GM23248 (cell line): ENCODE results near the gene MEGF11. TPM values are rescaled to one million over a fixed set of nuclear protein-coding genes. Genes with fewer than 3 reads are reported as not detected.
"Not testable (repeated sequence)": the region's sequence is repeated elsewhere in the genome, so short reads cannot be mapped to it uniquely, and the experiment has no call there.

Source experiments
- DNase-seq: peaks from one replicate; pipeline ENCODE4 v3.0.0-alpha.2; 2015
- H2AFZ ChIP-seq: fragments of 200-600 bp; sonication (generic); 2 replicates; pipeline ENCODE4 v1.6.1; 2016; ENCODE audit warnings: antibody characterized with exemption
- H3F3A ChIP-seq: fragments of 200-600 bp; sonication (generic); 2 replicates; pipeline ENCODE4 v1.6.1; 2016; ENCODE audit warnings: mild to moderate bottlenecking, antibody characterized with exemption, mixed run types; ENCODE audit not compliant: insufficient read depth
- H3K27ac ChIP-seq: fragments of 200-600 bp; sonication (generic); 2 replicates; pipeline ENCODE4 v1.5.1; 2016; ENCODE audit warnings: mild to moderate bottlenecking
- H3K27me3 ChIP-seq: fragments of 200-600 bp; sonication (generic); replicated peaks from 2 replicates; pipeline ENCODE4 v1.6.1; 2016; ENCODE audit warnings: mild to moderate bottlenecking; ENCODE audit not compliant: insufficient read depth
- H3K36me3 ChIP-seq: fragments of 200-600 bp; sonication (generic); 2 replicates; pipeline ENCODE4 v1.6.1; 2016; ENCODE audit warnings: low read depth, mild to moderate bottlenecking
- H3K4me1 ChIP-seq: fragments of 200-600 bp; sonication (generic); 2 replicates; pipeline ENCODE4 v1.6.1; 2016; ENCODE audit warnings: mild to moderate bottlenecking; ENCODE audit not compliant: insufficient read depth
- H3K4me2 ChIP-seq: fragments of 200-600 bp; sonication (generic); one replicate; pipeline ENCODE4 v1.6.1; 2016; ENCODE audit warnings: mild to moderate bottlenecking; ENCODE audit not compliant: unreplicated experiment
- H3K4me3 ChIP-seq: fragments of 200-600 bp; sonication (generic); 2 replicates; pipeline ENCODE4 v1.5.1; 2016; ENCODE audit warnings: mild to moderate bottlenecking
- H3K79me2 ChIP-seq: fragments of 200-600 bp; sonication (generic); 2 replicates; pipeline ENCODE4 v1.6.1; 2016; ENCODE audit warnings: mild to moderate bottlenecking; ENCODE audit not compliant: insufficient read depth
- H3K9ac ChIP-seq: fragments of 200-600 bp; sonication (generic); 2 replicates; pipeline ENCODE4 v1.6.1; 2016; ENCODE audit warnings: mild to moderate bottlenecking
- H3K9me2 ChIP-seq: fragments of 200-600 bp; sonication (generic); 2 replicates; pipeline ENCODE4 v1.6.1; 2016; ENCODE audit warnings: mixed run types, mild to moderate bottlenecking, moderate library complexity; ENCODE audit not compliant: insufficient read depth
- H3K9me3 ChIP-seq: fragments of 200-600 bp; sonication (generic); one replicate; pipeline ENCODE4 v1.6.1; 2017; ENCODE audit warnings: low read depth
- H4K20me1 ChIP-seq: fragments of 200-600 bp; sonication (generic); 2 replicates; pipeline ENCODE4 v1.6.0; 2016; ENCODE audit not compliant: insufficient read depth
- EZH2 ChIP-seq: fragments of 200-600 bp; sonication (generic); IDR thresholded peaks from 2 replicates; pipeline ENCODE4 v1.6.1; 2018; ENCODE audit warnings: antibody characterized with exemption, mild to moderate bottlenecking; ENCODE audit not compliant: insufficient read depth, poor library complexity, severe bottlenecking
- EZH2phosphoT487 ChIP-seq: fragments of 200-600 bp; sonication (generic); IDR thresholded peaks from 2 replicates; pipeline ENCODE4 v1.6.1; 2018; ENCODE audit warnings: antibody characterized with exemption, moderate library complexity, mild to moderate bottlenecking, low read depth; ENCODE audit not compliant: insufficient read depth
- WGBS, 2 experiments: methylation state at CpG; one replicate each; pipeline ENCODE4 v1.1.6; 2015 to 2017; ENCODE audit warnings: low lambda C conversion rate in 2 of 2, low coverage in 1 of 2; ENCODE audit errors: missing lambda C conversion rate in 2 of 2; 5-methylcytosine and 5-hydroxymethylcytosine counted together
- in situ Hi-C: fragments of 300-500 bp; cut with MboI; formaldehyde crosslinking; loops from 2 replicates; pipeline ENCODE4 v1.15.0; 2020
- polyA plus RNA-seq: library from polyadenylated mRNA; unstranded; fragments of >200 nt; fragmentation: Nextera tagmentation; extraction: Ambion mirVana; gene quantifications from 2 replicates; pipeline ENCODE4 v1.2.1, GENCODE V29; 2016
- total RNA-seq: library from RNA; depleted of rRNA; stranded (reverse); fragments of >200 nt; shearing (Covaris generic); gene quantifications from 2 replicates; pipeline ENCODE4 v1.2.3, GENCODE V29; 2014

MEGF11 gene
- total and polyA plus RNA-seq, 2 experiments from 2014 or later = 0.14 TPM; not detected in 1

DNA sequence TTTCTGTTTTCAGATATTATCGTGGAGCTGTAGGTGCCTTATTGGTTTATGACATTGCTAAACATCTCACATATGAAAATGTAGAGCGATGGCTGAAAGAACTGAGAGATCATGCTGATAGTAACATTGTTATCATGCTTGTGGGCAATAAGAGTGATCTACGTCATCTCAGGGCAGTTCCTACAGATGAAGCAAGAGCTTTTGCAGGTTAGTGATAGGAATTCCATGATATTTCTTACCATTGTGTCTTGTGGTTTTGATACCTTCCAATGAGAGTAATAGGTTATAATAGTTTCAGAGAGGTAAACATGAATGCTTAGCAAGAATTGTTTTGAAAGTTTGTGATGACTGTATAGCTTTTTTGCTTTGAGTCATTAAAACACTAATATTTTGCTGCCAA is 375.8 kb downstream of the MEGF11 start:
- no peak overlapping the region for H2AFZ ChIP-seq
- H4K20me1 ChIP-seq = 0 out of 2 replicates have a peak, but pooled peaks cover 11% of the 10 kb centered on the region
- in situ Hi-C loops = no loop called here
- TF ChIP-seq EZH2phosphoT487 (no peak), EZH2 (no peak)
- peaks cover 98% of the 10 kb centered on the region for H3K79me2 ChIP-seq
- no peaks in the 10 kb centered on the region for H3K9me2 ChIP-seq
- H3K4me3 ChIP-seq = no peak overlapping the region
- no peak overlapping the region for H3K4me2 ChIP-seq
- no peaks in the 10 kb centered on the region for H3K27me3 ChIP-seq
- no peak for DNase-seq
- H3K9ac ChIP-seq = no peak overlapping the region
- no peak overlapping the region for H3K27ac ChIP-seq
- H3K36me3 ChIP-seq = peaks cover 44% of the 10 kb centered on the region
- peaks cover 4% of the 10 kb centered on the region for H3K4me1 ChIP-seq
- 92 to 95% methylated on average over 3 of the region's 3 CpGs for WGBS, 2 experiments
- peaks cover 5% of the 10 kb centered on the region; the same call in 1 of the 2 replicates for H3F3A ChIP-seq
- no peaks in the 10 kb centered on the region for H3K9me3 ChIP-seq

GRCh38 chr15:65875458-65875857 is 378.1 kb downstream of the MEGF11 start:
- H3K9ac ChIP-seq = no peak overlapping the region
- H3F3A ChIP-seq = peaks cover 24% of the 10 kb centered on the region
- H3K9me2 ChIP-seq = no peaks in the 10 kb centered on the region
- H3K9me3 ChIP-seq = no peaks in the 10 kb centered on the region
- peaks cover 33% of the 10 kb centered on the region for H3K36me3 ChIP-seq
- no peak overlapping the region for H2AFZ ChIP-seq
- peaks cover 100% of the 10 kb centered on the region for H3K79me2 ChIP-seq
- TF ChIP-seq EZH2phosphoT487 (no peak), EZH2 (no peak)
- DNase-seq = no peak
- H3K4me3 ChIP-seq = no peak overlapping the region
- 97 to 100% methylated on average over 1 of the region's 1 CpG for WGBS, 2 experiments
- H3K4me1 ChIP-seq = peaks cover 16% of the 10 kb centered on the region
- in situ Hi-C loops = no loop called here
- H3K27ac ChIP-seq = no peak overlapping the region
- H3K27me3 ChIP-seq = no peaks in the 10 kb centered on the region
- H4K20me1 ChIP-seq = 0 out of 2 replicates have a peak, but pooled peaks cover 11% of the 10 kb centered on the region
- no peak overlapping the region for H3K4me2 ChIP-seq

DNA sequence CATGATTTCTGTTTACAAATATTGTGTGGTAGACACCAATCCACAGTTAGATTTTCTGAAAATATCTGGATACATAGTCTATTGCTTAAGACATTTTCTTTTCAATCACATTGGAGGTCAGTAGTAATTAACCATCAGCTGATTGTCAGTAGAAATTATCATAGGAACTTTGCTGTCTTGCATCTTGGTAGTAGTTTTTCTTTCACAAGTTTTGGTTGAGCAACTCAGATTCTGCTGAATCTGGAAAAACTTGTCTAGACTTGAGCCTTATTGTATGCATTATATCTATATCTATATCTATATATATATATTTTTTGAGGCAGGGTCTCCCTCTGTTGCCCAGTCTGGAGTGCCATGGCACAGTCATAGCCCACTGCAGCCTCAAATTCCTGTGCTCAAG is 380.3 kb downstream of the MEGF11 start:
- peak overlapping the region; percentile 18 for H3K27ac ChIP-seq
- no peaks in the 10 kb centered on the region for H3K9me2 ChIP-seq
- H3K4me2 ChIP-seq = peak overlapping the region; percentile 21
- no peak for DNase-seq
- H3K79me2 ChIP-seq = peaks cover 89% of the 10 kb centered on the region
- H3K36me3 ChIP-seq = peaks cover 15% of the 10 kb centered on the region
- H3K4me1 ChIP-seq = peaks cover 16% of the 10 kb centered on the region
- no peaks in the 10 kb centered on the region for H3K9me3 ChIP-seq
- in situ Hi-C loops = no loop called here
- H3K27me3 ChIP-seq = no peaks in the 10 kb centered on the region
- no peak overlapping the region for H2AFZ ChIP-seq
- H3K4me3 ChIP-seq = no peak overlapping the region
- no peak for TF ChIP-seq EZH2phosphoT487
- TF ChIP-seq EZH2 = no peak
- no peak overlapping the region for H3K9ac ChIP-seq
- peaks cover 29% of the 10 kb centered on the region for H3F3A ChIP-seq
- H4K20me1 ChIP-seq = 0 out of 2 replicates have a peak, but pooled peaks cover 11% of the 10 kb centered on the region

DNA sequence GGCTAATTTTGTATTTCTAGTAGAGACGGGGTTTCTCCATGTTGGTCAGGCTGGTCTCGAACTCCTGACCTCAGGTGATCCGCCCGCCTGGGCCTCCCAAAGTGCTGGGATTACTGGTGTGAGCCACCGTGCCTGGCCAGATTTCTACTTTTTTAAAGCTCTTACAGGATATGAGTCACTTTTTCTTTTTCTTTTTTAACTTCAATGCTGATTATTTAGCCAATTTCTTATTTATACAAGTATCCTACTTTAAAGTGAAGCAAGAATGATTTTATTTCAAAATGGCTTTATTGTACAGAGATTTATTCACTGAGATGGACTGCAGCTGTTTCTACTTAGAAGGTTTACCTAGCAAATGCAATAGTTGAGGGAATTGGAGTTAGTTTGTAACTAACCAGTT is 381.0 kb downstream of the MEGF11 start:
- 82 to 83% methylated on average over 5 of the region's 5 CpGs for WGBS, 2 experiments

DNA sequence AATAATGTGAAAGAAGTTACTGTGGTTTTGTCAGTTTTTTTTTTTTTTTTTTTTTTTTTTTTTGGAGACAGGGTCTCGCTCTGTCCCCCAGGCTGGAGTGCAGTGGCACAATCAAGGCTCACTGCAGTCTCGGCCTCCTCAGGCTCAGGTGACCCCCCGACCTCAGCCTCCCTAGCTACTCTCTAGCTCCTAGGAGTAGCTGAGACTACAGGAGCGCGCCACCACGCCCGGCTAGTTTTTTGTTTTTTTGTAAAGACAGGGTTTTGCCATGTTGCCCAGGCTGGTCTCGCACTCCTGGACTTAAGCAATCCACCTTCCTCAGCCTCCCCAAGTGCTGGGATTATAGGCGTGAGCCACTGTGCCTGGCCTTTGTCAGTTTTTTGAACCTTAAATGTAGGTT is 381.7 kb downstream of the MEGF11 start:
- H3K4me2 ChIP-seq, H4K20me1 ChIP-seq, H3K36me3 ChIP-seq, H3K9me2 ChIP-seq, H2AFZ ChIP-seq, DNase-seq, H3K9ac ChIP-seq, H3K9me3 ChIP-seq, in situ Hi-C loops, H3K4me3 ChIP-seq, H3K27me3 ChIP-seq: not testable (repeated sequence)
- Histone ChIP-seq H3K79me2 (peaks cover 75% of the 10 kb centered on the region), H3K27ac (0 out of 2 replicates have a peak overlapping the region, but pooled peaks have one; percentile 18), H3F3A (peaks cover 30% of the 10 kb centered on the region), H3K4me1 (peaks cover 16% of the 10 kb centered on the region)
- 95 to 96% methylated on average over 9 of the region's 9 CpGs for WGBS, 2 experiments

More for the DNA sequence above, 381.0 kb downstream of the MEGF11 start:
- Histone ChIP-seq H4K20me1 (0 out of 2 replicates have a peak, but pooled peaks cover 11% of the 10 kb centered on the region), H3K27ac (peak overlapping the region; percentile 18), H3F3A (peaks cover 30% of the 10 kb centered on the region), H3K4me1 (peaks cover 16% of the 10 kb centered on the region), H3K4me2 (peak overlapping the region; percentile 21), H3K79me2 (peaks cover 82% of the 10 kb centered on the region)
- peak; percentile 66 for DNase-seq
- H3K4me3 ChIP-seq, H3K9me2 ChIP-seq, H3K9me3 ChIP-seq, H2AFZ ChIP-seq, H3K9ac ChIP-seq, in situ Hi-C loops, H3K27me3 ChIP-seq, H3K36me3 ChIP-seq: not testable (repeated sequence)
